Heart left ventricle (tissue), 16 donors: ENCODE measurements around the gene NIPAL3. TPM values are rescaled to one million over a fixed set of nuclear protein-coding genes. Genes with fewer than 3 reads are reported as not detected.

ENCODE experiments used
- ATAC-seq, 4 donors: fragments of 200-7000 bp; cut with Tn5 transposase; one replicate each; pipeline ENCODE4 v1.9.1; 2020 to 2022; ENCODE audit warnings: moderate library complexity in 4 of 4, mild to moderate bottlenecking in 3 of 4, moderate number of reproducible peaks in 1 of 4
- DNase-seq, 5 donors: peaks; one replicate each; pipeline ENCODE4 v3.0.0-alpha.2; 2020
- H3K27ac ChIP-seq, 12 donors: fragments of 200-600 bp; sonication (generic) in 4 of 12; one replicate each; pipeline versions ENCODE4 v1.5.0 to v1.8.0; 2016 to 2022; ENCODE audit warnings: mild to moderate bottlenecking in 2 of 12
- H3K27me3 ChIP-seq, 9 donors: fragments of 200-600 bp; sonication (generic) in 2 of 9; one replicate each; pipeline versions ENCODE4 v1.5.1 to v1.8.0; 2016 to 2022; ENCODE audit warnings: mild to moderate bottlenecking in 3 of 9
- H3K36me3 ChIP-seq, 9 donors: fragments of 200-600 bp; sonication (generic) in 2 of 9; one replicate each; pipeline versions ENCODE4 v1.5.0 to v1.8.0; 2018 to 2022; ENCODE audit warnings: mild to moderate bottlenecking in 2 of 9
- H3K4me1 ChIP-seq, 12 donors: fragments of 200-600 bp; sonication (generic) in 4 of 12; one replicate each; pipeline versions ENCODE4 v1.5.0 to v1.8.0; 2016 to 2022; ENCODE audit warnings: mild to moderate bottlenecking in 3 of 12
- H3K4me3 ChIP-seq, 12 donors: fragments of 200-600 bp; sonication (generic) in 4 of 12; one replicate each; pipeline versions ENCODE4 v1.5.0 to v1.8.0; 2017 to 2022; ENCODE audit warnings: mild to moderate bottlenecking in 9 of 12, moderate library complexity in 4 of 12
- H3K9me3 ChIP-seq, 12 donors: fragments of 200-600 bp; sonication (generic) in 4 of 12; one replicate each; pipeline versions ENCODE4 v1.5.0 to v1.8.0; 2016 to 2022; ENCODE audit warnings: mild to moderate bottlenecking in 1 of 12
- POLR2A ChIP-seq, 2 donors: fragments of 450-650 bp; IDR thresholded peaks; one replicate each; pipeline ENCODE4 v1.6.1; 2017; ENCODE audit warnings: antibody characterized with exemption in 2 of 2, mild to moderate bottlenecking in 2 of 2, moderate library complexity in 2 of 2
- WGBS, 4 donors: extraction: QIAGEN DNeasy Blood & Tissue Kit in 2 of 4; methylation state at CpG; one replicate each; pipeline versions ENCODE4 v1.1.5 to v1.1.7; 2013 to 2018; 5-methylcytosine and 5-hydroxymethylcytosine counted together
- intact Hi-C, 10 donors: fragments of 100-400 bp; cut with DNase I; formaldehyde crosslinking; loops; one replicate each; pipeline versions ENCODE4 v1.11.1 to v1.14.2; 2022
- polyA plus RNA-seq, 2 donors: library from polyadenylated mRNA; stranded (reverse); fragments of 200-250 nt; gene quantifications; one replicate each; pipeline ENCODE4 v1.2.3, GENCODE V29; 2013
- total RNA-seq, 9 donors: library from RNA; depleted of rRNA in 2 of 9; stranded (reverse); fragments of >200 nt in 2 of 9; fragmentation: NEBNext Ultra II Directional in 3 of 9; extraction: Animal tissue kit (Norgen Biotek cat#: 25700) in 3 of 9; gene quantifications; one replicate each; pipeline versions ENCODE4 v1.1.0 to v1.2.4, GENCODE V29; 2016 to 2023
- TF ChIP-seq, protein P1 (sequence below), 12 donors: fragments of 200-600 bp; sonication (generic) in 4 of 12; IDR thresholded peaks; one replicate each; pipeline versions ENCODE4 v1.5.0 to v1.8.0; 2018 to 2022; ENCODE audit warnings: antibody characterized with exemption in 12 of 12, mild to moderate bottlenecking in 5 of 12
- donor health status: ischemic (EF 13 %, LVEDD 7.1; RV severe dilation, severe dysfunction).
- donor health status: healthy with polysubstance abuse.
- donor health status: DM: no; HTN: yes; CAD: no.
- donor health status: DM: no; HTN: no; CAD: no.
- donor health status: ischemic (EF 25% LVEDD 6.9; RV normal size, moderate dysfunction).
- donor health status: ischemic (EF 25% LVEDD 5.7; RV mildly dilated, moderate dysfunction).
- donor health status: healthy.
- donor health status: DM: yes; HTN: yes; CAD: no.
- donor health status: ischemic (EF 35%, LVEDD 5.7; RV mildly dilated, moderate dysfunction).
- donor health status: nonischemic (EF 11% LVEDD 7.7; RV severe dilation, severe dysfunction).
- donor health status: DM: yes; HTN: yes; CAD: no.
- donor health status: PGD.
- donor health status: ischemic (EF 29% LVEDD 5.4; RV normal size, mild dysfunction).
- donor health status: nonischemic (EF 23%, LVEDD 6.1; RV moderate dilation, normal function).

The NIPAL3 gene
- total and polyA plus RNA-seq, 11 donors, result 9.8 to 48.3 (median 27.8) TPM

DNA sequence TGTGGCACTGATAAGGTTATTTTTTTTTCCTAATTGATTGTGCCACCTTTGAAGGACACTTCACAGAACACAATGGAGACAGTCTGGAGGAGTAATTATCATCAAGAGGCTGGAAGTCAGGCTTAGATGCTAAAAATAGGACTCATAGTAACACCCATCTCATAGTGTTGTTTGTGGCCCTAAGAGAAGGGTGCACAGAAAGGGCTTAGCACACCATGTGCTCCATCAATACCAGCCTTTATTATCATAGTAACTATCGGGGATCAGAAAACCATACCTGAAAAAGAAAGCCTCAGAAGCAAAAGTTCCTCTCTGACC is 11.9 kb downstream of the NIPAL3 start:
- H3K27me3 ChIP-seq, result no peaks in the 10 kb centered on the region
- H3K27ac ChIP-seq, result peak overlapping the region in 2 of 12 donors; percentile 25 to 28
- H3K4me3 ChIP-seq, result no peak overlapping the region
- H3K36me3 ChIP-seq, result peaks cover 0 to 6% (median 0%) of the 10 kb centered on the region in 9 donors
- H3K9me3 ChIP-seq, result no peaks in the 10 kb centered on the region
- H3K4me1 ChIP-seq, result peaks cover 0 to 28% (median 13%) of the 10 kb centered on the region in 12 donors
- DNase-seq (no peak), ATAC-seq (peak; percentile 80 to 90 (median 86))
- intact Hi-C loops, result loop anchor here in 2 of 10 donors (5.0 to 10.0 kb wide), 2 partner anchors 70 to 207 kb away; no protein-coding TSS in a partner anchor
- 19 to 32% (median 31%) methylated on average over 1 of the region's 1 CpG for WGBS, 4 donors
- TF ChIP-seq POLR2A (IDR thresholded peaks at IDR 0.05), result no peak
- TF ChIP-seq, protein P1, sequence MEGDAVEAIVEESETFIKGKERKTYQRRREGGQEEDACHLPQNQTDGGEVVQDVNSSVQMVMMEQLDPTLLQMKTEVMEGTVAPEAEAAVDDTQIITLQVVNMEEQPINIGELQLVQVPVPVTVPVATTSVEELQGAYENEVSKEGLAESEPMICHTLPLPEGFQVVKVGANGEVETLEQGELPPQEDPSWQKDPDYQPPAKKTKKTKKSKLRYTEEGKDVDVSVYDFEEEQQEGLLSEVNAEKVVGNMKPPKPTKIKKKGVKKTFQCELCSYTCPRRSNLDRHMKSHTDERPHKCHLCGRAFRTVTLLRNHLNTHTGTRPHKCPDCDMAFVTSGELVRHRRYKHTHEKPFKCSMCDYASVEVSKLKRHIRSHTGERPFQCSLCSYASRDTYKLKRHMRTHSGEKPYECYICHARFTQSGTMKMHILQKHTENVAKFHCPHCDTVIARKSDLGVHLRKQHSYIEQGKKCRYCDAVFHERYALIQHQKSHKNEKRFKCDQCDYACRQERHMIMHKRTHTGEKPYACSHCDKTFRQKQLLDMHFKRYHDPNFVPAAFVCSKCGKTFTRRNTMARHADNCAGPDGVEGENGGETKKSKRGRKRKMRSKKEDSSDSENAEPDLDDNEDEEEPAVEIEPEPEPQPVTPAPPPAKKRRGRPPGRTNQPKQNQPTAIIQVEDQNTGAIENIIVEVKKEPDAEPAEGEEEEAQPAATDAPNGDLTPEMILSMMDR (IDR thresholded peaks at IDR 0.05), result no peak

- H3K4me1 ChIP-seq, result peaks cover 0 to 21% (median 8%) of the 10 kb centered on the region in 12 donors
- H3K27ac ChIP-seq, result no peak overlapping the region
- WGBS, 4 donors, result 73 to 96% (median 80%) methylated on average over 5 to 8 of the region's 8 CpGs
- H3K9me3 ChIP-seq, result no peaks in the 10 kb centered on the region
- no peak for DNase-seq
- H3K36me3 ChIP-seq, result peaks cover 0 to 5% (median 0%) of the 10 kb centered on the region in 9 donors
- intact Hi-C loops, result loop anchor here in 1 of 10 donors (5.0 kb wide), 1 partner anchor 41 kb away; no protein-coding TSS in a partner anchor
- TF ChIP-seq, protein P1 (IDR thresholded peaks at IDR 0.05), result no peak
- TF ChIP-seq POLR2A (IDR thresholded peaks at IDR 0.05), result no peak
- H3K4me3 ChIP-seq, result no peak overlapping the region
- no peak for ATAC-seq
- no peaks in the 10 kb centered on the region for H3K27me3 ChIP-seq
Observed at GRCh38 chr1:24435782-24436365, 20.3 kb downstream of the NIPAL3 start.

GRCh38 chr1:24437631-24438396 is 22.2 kb downstream of the NIPAL3 start:
- 52 to 58% (median 56%) methylated on average over 7 to 9 of the region's 9 CpGs for WGBS, 4 donors
- Histone ChIP-seq H3K27me3 (no peaks in the 10 kb centered on the region), H3K36me3 (peaks cover 0 to 8% (median 0%) of the 10 kb centered on the region in 9 donors), H3K4me1 (peaks cover 0 to 27% (median 8%) of the 10 kb centered on the region in 12 donors), H3K4me3 (peak overlapping the region in 1 of 12 donors; percentile 8), H3K9me3 (no peaks in the 10 kb centered on the region), H3K27ac (peak overlapping the region in 11 of 12 donors; percentile 6 to 62 (median 49))
- DNase-seq (peak in 1 of 5 donors; percentile 37), ATAC-seq (peak in 2 of 4 donors; percentile 33 to 43)
- TF ChIP-seq POLR2A (IDR thresholded peaks at IDR 0.05), result no peak
- TF ChIP-seq, protein P1 (IDR thresholded peaks at IDR 0.05), result no peak
- intact Hi-C loops, result loop anchor here in 1 of 10 donors (5.0 kb wide), 1 partner anchor 39 kb away; no protein-coding TSS in a partner anchor

DNA sequence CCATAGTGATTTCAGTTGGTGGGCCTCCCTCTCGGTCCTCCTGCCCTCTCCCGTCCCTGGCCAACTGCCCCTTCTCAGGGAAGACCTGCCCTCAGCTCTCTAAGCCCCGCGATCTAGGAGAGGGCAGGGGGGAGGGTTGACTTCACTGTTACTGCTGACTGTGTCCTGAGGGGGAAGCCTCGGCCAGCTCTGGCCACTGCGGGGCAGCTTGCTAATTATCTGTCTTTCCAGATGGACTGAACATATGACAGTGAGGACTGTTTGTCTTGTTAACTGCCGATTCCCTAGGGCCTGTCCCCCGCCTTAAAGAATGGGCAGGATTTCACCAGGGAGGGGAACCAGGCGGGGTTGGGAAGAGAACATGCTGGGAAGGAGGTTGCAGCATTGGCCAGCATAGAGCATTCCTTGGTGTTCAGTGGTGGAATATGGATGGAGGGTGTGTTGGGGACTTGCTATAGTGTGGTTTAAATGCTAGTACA is 22.9 kb downstream of the NIPAL3 start:
- Histone ChIP-seq H3K36me3 (peaks cover 0 to 8% (median 0%) of the 10 kb centered on the region in 9 donors), H3K4me3 (peak overlapping the region in 1 of 12 donors; percentile 8), H3K9me3 (no peaks in the 10 kb centered on the region), H3K27me3 (no peaks in the 10 kb centered on the region), H3K4me1 (peaks cover 0 to 33% (median 10%) of the 10 kb centered on the region in 12 donors), H3K27ac (peak overlapping the region in 11 of 12 donors; percentile 6 to 62 (median 49))
- intact Hi-C loops, result loop anchor here in 1 of 10 donors (5.0 kb wide), 1 partner anchor 39 kb away; no protein-coding TSS in a partner anchor
- peak; percentile 78 to 88 (median 84) for ATAC-seq
- 38 to 59% (median 56%) methylated on average over 7 to 9 of the region's 9 CpGs for WGBS, 4 donors
- peak; percentile 47 to 78 (median 69) for DNase-seq
- TF ChIP-seq, protein P1 (IDR thresholded peaks at IDR 0.05), result no peak
- TF ChIP-seq POLR2A (IDR thresholded peaks at IDR 0.05), result no peak
